CD4-positive, alpha-beta memory T cell (primary cell): ENCODE measurements around the gene UGT1A8. TPM values are rescaled to one million over a fixed set of nuclear protein-coding genes. Genes with fewer than 3 reads are reported as not detected.

Experiments
- polyA plus RNA-seq, 2 donors: library from polyadenylated mRNA; unstranded; fragments of 300-500 nt; fragmentation: Illumina TruSeq; gene quantifications; one replicate each; pipeline ENCODE4 v1.2.3, GENCODE V29; 2021
- total RNA-seq, 2 experiments: library from RNA; stranded (reverse); gene quantifications; one replicate each; pipeline ENCODE4 v1.2.3, GENCODE V29; 2021

UGT1A8 gene
- total and polyA plus RNA-seq, 4 experiments from 2014 or later, result not detected

Other genes with a start within 250 kb of the UGT1A8 start
- 10 to 100 TPM; 18.4 to 21.6 TPM for gene USP40, start 50.9 kb upstream of the UGT1A8 start, total RNA-seq
- gene USP40, start 50.9 kb upstream of the UGT1A8 start, polyA plus RNA-seq, result 1 to 10 TPM; 4.4 to 5.1 TPM
- gene UGT1A10, start 18.8 kb downstream of the UGT1A8 start, total RNA-seq, result not detected
- gene UGT1A10, start 18.8 kb downstream of the UGT1A8 start, polyA plus RNA-seq, result not detected
- gene UGT1A9, start 54.3 kb downstream of the UGT1A8 start, total RNA-seq, result not detected
- not detected for gene UGT1A9, start 54.3 kb downstream of the UGT1A8 start, polyA plus RNA-seq
- gene UGT1A7, start 64.3 kb downstream of the UGT1A8 start, total RNA-seq, result not detected
- not detected for gene UGT1A7, start 64.3 kb downstream of the UGT1A8 start, polyA plus RNA-seq
- not detected for gene UGT1A6, start 75.3 kb downstream of the UGT1A8 start, total RNA-seq
- gene UGT1A6, start 75.3 kb downstream of the UGT1A8 start, polyA plus RNA-seq, result not detected
- gene UGT1A5, start 95.3 kb downstream of the UGT1A8 start, total RNA-seq, result not detected
- not detected for gene UGT1A5, start 95.3 kb downstream of the UGT1A8 start, polyA plus RNA-seq
- not detected for gene UGT1A4, start 101.1 kb downstream of the UGT1A8 start, total RNA-seq
- not detected for gene UGT1A4, start 101.1 kb downstream of the UGT1A8 start, polyA plus RNA-seq
- gene UGT1A3, start 111.4 kb downstream of the UGT1A8 start, total RNA-seq, result not detected
- gene UGT1A3, start 111.4 kb downstream of the UGT1A8 start, polyA plus RNA-seq, result not detected
- gene UGT1A1, start 142.6 kb downstream of the UGT1A8 start, total RNA-seq, result not detected
- gene UGT1A1, start 142.6 kb downstream of the UGT1A8 start, polyA plus RNA-seq, result not detected
- gene MROH2A, start 160.7 kb downstream of the UGT1A8 start, total RNA-seq, result not detected
- not detected for gene MROH2A, start 160.7 kb downstream of the UGT1A8 start, polyA plus RNA-seq
- gene HJURP, start 236.9 kb downstream of the UGT1A8 start, total RNA-seq, result under 1 TPM; 0.19 to 0.44 TPM
- not detected for gene HJURP, start 236.9 kb downstream of the UGT1A8 start, polyA plus RNA-seq